Stimulated activated CD4-positive, alpha-beta T cell treated with anti-CD3 and anti-CD28 coated beads, Interleukin-4, amount 100 ng/mL, for 24 hours (primary cell): ENCODE data around the gene PPFIBP2.

Experiments used
- DNase-seq: peaks from one replicate; pipeline ENCODE4 v3.0.0-alpha.2; 2020

The PPFIBP2 gene

DNA sequence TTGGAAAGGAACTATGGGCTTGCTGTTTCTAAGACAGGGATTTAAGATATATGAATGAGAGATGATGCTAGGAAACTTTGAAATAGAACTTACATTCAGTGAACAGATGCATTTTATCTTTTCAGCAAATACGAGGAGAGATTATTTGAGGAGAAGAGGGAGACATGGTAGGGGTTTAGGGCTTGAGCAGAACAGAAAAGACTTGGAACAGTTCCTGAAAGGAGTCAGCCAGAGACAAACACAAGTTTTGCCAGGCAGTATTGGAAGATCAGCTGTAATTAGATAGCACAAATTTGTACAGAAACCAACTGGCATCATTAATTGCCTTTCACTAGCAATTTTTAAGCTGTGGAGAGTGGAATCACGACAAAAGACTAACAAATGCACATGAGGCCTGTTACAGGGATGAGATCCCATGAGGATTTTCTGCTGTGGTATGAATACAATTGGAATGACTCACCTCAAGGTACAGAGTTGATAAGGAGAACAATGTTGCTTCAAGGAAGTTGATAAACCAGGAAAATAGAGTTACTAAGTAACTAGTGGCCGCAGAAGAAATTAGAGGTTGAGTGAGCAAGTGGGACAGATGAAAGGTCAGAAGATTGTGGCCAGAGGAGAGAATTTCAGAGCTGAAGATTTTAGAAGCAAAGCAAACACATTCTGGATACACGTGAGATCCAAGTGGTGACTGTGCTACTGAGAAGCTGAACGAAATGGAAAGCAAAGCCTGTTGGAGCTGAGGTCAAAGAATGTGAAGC is 91.6 kb downstream of the PPFIBP2 start:
- no peak for DNase-seq

DNA sequence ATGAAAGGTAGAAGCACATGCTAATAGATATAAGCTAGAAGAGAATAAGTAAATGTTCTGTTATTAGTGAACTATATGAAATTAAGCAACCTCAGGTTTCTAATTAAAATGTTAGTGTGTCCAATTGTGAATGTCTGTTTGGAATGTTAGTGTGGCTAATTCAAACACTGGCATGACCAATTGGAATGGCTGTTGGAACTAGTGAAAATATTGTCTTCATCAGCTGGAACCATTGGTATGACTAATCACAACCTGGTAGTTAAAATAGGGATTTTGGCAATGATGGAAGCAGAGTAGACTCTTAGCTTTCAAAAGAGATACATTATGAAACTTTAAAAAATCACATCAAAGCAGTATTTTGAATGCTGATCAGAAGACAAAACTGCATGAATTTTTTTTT is 92.7 kb downstream of the PPFIBP2 start:
- DNase-seq, result no peak

DNA sequence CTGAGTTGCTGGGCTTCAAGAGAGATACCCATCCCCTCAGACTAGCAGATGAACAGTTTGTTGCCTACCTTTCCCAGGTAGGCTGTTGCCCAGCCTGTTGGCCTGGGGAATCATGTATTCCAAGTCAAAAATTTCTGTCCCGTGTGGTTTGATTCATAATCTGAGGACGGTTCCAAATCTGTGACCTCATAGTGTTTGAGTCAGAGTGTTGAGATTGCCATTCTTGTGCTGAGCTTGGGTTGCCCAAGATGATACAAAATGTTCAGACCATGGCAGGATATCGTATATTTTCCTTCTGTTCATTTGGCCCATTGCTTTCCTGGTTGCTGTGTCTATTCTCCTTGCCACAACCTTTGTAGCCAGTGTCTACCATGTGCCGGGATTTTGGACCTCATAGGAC is 95.2 kb downstream of the PPFIBP2 start:
- no peak for DNase-seq

DNA sequence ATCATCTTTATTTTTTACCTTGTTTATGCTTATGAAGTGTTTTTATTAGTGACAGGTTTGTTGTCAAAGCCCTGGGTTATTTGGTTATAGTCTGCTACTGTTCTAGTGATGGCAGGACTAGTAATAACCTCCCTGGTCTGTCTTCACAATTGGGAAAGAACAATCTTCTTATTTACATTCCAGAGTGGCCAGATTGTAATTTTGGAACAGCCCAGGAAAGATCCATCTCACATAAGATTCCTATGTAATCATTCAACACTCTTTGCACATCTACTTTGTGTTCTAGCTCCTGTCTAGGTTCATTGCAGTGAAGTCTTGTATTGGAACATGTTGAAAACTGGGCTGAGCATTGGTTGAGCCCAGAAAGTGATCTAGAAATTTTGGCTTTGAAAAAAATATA is 95.7 kb downstream of the PPFIBP2 start:
- no peak for DNase-seq

DNA sequence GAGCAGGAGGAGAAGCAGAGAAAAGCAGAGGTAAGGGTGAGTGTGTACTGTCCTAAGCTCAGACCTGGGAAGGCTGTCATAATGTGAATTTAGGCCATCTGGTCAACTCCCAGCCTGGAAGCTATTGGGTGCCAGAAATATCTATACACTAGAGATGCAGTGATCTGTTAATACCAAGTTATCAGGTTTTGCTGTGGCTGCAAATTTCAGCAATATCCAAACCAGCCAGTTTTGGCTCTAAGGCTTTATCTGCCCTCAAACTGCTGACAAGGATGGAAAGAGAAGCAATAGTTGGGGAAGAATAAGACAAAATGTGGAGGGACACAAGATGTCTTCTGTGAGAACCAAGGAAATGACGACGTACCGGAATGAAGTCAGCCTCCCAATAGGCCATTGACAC is 96.6 kb downstream of the PPFIBP2 start:
- no peak for DNase-seq

DNA sequence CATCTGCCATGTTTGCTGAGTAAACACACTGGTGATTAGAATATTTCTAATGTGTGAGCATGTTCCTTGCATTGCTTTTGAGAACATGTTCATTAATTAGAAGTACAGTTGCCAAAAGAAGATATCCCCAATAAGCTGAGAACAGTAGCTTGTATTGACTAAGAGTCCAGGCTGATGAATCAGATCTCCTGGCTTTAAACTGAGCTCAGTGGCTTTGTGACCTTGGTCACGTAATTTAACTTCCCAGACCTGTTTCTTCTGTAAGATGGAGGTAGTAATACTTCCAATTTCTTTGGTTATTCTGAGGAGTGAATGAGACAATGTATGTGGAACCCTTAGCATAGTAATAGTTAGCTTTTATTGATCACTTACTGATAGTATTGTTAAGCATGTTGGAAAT is 97.6 kb downstream of the PPFIBP2 start:
- DNase-seq, result no peak

DNA sequence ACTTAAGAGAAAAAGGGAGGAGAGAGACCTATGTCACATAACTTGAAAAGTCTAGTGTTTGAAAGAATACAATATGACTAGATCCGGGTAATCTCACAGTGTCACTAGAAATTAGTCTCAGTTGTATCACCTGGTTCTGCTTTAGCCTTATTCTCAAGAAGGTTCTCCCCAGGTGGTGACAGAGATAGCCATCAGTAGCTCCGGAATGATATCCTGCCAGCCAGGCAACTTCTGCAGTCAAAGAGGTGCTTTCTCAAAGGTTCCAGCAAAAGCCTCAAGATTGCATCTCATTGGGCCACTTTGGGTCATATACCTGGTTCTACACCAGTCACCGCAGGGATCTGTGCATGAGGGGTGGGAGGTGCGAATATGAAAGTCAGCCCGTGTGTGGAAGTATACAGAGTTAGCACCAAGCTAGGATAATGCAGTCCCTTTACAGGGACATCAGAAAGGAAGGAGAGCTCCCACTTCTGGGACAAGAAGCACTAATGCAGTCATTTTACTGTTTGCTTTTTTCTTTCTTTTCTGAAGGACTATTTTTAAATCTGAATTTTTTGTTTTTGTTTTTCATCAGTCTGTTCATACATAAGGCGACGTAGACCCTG is 98.4 kb downstream of the PPFIBP2 start:
- DNase-seq, result no peak

DNA sequence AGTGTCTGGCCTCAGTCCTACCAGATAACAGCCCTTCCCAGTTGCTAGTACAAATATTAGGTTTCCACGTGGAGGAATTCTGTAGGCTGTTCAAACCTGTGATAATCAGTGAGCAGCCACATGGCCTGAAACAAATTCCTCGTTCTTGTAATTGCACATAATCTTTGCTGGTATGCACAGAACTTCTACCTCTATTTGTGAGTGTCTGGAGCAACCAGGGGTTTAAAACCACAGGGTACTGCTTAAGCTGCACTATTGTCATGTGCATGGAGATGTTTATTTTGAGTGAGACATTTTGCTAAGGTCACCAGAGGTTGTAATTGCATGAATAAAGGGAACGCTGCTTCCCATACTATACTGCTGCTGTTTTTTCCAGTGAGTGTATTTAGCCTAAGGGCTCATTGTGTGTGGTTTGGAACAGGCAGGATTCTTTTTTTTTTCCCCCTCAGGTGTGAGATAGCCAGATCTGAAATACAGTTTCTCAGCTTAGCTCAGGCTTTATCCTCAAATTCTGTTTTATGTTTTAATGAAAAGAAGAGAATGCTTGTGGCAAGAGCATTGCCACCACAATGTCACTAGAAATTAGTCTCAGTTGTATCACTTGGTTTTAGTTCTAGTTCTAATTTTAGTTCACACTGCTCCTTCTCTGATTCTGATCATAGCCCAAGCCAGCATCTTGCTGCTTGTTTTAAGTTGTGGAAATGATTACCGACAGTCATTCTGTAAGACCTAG is 99.0 kb downstream of the PPFIBP2 start:
- no peak for DNase-seq

DNA sequence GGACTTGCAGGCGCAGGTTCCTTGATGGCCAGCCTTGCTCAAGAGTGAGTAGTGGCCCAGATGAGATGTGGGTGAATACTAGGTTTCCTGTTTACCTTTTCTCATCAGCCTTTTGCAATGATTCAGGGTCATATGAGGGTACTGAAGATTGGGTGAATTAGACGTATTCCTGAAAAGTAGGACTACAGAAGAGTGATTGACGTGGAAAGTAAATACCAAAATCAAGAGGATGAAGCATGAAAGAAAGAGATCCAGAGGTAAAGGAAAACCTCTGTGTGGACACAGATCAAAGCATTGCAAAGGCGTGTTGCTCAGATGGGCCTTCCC is 99.6 kb downstream of the PPFIBP2 start:
- no peak for DNase-seq

DNA sequence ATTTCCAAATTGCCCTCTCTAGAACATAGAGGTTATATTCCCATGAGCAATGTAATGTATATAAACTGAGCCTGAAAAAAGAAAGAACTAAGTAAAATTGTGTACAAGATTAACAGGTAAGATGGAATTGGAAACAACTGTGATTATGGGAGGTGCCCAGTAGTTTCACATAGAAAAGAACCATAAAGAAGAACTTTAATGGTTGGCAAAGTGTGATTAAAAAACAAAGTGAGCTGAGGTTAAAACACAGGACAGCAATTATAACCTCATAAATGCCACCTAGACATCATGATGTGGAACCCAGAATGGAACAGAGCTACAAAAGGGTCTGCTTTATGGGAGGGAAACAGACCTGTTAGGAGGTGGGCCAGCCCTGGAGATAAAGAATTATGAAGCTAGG is 100.9 kb downstream of the PPFIBP2 start:
- DNase-seq, result no peak

DNA sequence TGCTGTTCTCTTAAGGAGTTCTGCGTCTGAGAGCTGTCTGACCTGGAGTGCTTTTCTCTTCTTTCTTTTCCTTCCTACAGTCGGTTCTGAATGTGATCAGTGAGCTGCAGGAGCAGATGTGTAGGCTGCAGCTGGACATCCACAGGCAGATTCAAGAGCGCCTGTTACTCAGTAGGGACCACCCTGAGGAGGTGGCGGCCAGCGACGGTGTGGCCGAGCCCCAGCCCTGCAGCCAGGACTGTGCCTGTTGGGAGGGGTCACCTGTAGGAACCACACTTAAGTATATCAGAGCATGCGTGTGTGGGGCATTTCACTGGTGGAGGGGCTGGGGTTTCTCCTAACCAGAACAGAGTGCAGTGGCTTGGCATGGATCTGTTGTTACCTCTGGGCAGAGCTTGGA is 103.2 kb downstream of the PPFIBP2 start:
- DNase-seq, result no peak

DNA sequence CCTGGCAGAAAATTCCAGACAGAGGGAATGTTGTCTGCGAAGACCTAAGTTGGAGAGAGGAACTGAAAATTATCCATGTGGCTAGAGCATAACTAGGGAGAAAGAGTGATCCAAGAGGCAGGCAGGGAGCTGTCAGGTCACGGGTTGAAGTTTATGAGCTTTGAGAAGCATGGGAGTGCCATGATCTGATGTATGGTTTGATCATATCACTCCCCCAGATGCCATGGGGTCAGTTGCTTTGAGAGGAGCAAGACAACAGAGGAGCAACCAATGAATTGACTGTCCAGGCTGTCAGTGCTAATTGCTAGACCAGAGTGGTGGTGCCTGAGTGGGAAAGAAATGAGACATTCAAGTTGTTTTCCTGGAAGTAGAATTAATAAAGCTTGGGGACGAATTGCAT is 105.5 kb downstream of the PPFIBP2 start:
- DNase-seq, result no peak

DNA sequence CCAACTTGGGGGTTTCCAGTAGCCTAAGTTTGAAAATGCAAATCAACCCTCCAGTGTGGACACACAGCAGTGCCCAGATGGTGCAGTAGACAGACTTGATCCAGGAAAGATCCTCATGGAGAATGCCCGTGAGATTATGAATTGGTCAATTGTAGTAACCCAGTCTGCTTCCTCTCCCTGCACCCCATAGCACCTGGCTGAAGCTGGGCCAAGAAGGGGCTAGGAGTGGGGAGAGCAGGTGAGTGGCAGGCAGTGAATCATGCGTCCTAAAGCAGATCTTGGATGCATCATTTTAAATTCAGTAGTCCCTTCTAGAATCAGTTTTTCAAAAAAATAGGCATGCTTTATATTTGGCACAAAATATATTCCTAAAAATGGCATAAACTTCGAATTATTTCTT is 107.3 kb downstream of the PPFIBP2 start:
- no peak for DNase-seq

DNA sequence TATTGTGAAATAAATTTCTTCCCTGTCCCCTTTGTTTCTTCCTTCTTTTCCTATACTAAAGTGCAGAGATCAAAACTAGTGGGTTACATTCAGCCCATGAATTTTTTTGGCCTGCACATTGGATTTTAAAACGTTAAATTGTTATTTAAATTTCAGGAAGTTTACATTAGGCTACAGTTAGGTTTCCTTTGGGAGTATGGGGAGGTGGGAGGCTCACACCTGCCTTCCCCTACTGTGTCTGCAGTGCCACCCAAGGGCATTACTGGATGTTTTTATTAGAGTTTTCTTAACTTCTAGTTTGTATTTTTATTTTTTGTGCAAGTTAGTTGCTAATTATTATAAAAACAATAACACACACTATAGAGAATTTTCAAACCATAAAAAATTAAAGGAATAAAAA is 107.8 kb downstream of the PPFIBP2 start:
- no peak for DNase-seq

DNA sequence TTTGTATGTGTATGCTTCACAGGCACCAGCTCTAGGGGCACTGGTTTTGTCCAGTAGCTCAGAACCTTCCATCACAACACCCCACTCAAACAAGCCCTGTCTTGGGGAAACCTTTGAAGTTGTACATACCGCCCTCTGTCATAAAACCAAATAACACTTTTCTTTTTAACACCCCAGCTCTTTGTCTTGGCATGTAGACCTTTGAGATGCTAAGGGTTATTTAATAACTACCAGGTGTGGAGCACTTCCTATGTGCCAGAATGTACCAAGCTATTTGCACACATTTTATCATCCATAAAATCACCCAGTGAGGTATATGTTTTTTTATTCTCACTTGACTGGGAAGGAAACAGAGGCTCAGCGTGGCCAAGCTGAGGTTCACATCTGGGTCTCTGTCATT is 108.9 kb downstream of the PPFIBP2 start:
- DNase-seq, result no peak

DNA sequence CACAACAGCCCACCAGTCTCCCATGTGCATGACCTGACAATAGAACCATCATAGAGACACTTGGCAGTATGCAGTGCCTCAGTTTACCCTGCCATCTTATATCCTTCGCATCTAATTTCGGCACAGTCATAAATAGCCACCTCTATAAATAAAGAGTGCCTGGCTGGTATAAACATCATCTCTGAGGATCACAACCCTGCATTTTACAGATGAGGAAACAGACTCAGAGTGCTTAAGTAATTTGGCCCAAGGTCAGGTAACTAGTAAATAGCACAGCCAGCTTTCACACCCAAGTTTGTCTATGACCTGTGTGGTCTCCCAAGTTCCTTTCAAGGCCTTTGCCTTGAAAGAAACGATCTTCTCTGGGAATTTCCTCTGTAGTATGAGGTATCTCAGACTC is 114.9 kb downstream of the PPFIBP2 start:
- DNase-seq, result no peak

DNA sequence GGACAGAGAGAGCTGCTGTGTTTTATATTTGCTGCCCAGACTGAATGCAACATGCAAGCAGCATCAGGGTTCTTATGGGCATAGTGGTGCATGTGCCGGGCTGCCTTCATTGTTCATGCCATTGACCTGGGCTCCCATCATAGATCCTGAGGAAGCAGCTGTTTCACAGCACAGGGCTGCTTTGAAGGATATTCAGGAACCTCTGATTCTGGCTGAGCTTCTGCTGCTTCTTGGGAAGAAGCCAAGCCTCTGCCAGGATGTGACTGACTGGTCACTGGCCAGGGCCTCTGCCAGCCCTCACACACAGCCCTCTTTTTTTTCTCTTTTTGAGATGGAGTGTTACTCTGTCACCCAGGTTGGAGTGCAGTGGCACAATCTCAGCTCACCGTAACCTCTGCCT is 116.2 kb downstream of the PPFIBP2 start:
- DNase-seq, result no peak

DNA sequence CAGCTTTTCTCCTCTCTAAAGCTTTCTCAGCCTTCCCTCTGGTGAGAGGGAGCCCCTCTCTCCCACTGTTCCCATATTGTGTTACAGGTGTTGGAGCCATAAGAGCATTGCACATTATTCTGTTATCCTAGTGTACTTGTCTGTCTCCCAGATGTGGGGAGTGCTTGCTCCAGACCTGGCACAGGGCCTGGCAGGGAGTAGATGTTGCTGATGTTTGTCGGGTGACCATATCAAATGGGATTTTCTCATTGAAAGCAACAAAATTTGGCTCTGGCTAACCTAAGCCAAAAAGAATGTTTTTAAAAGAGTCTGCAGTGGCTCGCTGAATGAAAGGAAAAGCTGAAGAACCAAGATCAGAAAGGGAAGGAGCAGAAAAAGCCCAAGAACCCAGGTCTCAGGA is 118.4 kb downstream of the PPFIBP2 start:
- no peak for DNase-seq

DNA sequence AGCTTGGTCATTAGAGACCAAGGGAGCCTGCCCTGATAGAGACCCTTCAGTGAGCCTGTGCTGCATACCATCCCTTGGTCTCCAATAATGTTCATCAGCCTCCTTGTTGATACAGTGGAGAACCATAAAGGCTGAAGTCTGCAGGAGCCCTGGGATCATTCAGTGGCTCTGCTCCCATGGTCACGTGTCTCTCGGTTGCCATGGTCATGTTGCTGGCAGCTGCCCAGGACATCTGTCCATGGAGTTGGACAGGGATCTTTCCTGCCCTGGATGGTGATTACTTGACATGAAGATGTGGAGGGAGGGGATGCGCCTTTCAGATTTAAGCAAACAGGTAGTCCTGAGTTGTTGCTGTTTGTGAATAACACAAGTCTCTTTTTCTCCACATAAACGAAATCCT is 121.3 kb downstream of the PPFIBP2 start:
- no peak for DNase-seq

DNA sequence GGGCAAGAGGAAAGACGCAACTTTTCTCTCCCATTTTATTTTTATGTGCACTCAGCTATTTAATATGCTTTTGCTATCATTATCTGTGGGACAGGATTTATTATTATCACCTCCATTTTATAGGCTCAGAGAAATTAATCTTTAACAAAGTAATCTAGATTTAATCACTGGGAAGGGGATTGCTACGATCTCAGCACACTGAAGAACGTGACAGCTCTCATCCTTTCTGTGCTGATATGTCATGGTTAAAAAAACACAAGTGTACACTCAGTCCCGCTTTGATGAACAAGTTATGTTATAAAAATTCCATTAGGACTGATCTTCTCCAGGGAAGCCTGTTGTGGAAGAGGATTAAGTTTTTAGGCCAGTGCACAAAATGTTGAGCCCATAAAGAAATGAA is 121.9 kb downstream of the PPFIBP2 start:
- DNase-seq, result no peak

DNA sequence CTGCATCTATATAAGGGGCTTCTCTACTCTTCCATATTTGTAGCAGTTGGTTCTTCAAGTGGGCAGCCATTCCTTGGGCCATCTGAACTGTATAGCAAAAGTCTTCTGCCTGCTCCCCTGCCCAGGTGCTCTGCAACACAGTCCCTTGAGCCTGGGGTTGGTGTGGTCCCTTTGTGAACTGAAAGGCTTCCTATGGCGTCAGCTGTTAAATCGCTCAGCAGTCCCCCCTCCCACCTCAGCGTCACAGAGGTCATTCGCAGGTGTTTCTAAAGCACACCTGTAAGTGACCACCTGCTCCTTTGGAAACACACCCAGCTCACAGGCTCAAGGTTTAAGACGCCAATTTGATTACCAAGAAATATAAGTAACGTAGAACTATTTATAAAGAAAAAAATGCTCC is 122.6 kb downstream of the PPFIBP2 start:
- DNase-seq, result no peak

DNA sequence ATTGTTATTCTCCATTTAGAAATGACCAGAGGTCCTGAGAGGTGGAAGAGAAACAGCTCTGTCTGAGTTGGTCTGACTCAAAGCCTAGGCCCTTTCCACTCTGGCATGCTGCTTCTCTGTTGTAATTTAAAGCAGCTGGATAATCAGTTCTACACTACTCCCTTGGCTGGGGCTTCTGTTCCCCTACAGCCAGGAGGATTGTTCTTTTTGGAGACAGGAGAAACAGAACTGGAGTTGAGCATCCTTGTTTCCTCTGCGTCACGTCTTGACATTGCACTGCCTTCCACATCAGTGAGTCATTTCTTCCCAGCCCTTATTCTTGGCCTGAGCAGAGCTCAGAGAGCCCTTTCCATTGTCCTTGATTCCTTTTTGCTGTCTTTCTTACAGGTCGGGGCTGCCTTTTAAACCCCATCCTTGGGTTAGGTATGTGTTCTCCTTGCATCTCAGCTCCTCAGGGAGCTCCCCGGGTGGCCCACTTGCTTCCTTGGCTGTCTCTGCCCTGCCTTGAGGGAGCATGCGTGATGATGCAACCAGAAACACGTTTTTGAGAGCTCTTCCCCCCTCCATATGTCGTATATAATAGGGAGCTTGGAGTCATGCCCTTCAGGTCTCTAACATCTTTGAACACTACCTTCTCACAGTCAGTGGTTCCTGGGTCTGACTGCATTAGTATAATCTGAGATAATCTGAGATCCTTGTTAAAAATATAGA is 123.8 kb downstream of the PPFIBP2 start:
- no peak for DNase-seq

DNA sequence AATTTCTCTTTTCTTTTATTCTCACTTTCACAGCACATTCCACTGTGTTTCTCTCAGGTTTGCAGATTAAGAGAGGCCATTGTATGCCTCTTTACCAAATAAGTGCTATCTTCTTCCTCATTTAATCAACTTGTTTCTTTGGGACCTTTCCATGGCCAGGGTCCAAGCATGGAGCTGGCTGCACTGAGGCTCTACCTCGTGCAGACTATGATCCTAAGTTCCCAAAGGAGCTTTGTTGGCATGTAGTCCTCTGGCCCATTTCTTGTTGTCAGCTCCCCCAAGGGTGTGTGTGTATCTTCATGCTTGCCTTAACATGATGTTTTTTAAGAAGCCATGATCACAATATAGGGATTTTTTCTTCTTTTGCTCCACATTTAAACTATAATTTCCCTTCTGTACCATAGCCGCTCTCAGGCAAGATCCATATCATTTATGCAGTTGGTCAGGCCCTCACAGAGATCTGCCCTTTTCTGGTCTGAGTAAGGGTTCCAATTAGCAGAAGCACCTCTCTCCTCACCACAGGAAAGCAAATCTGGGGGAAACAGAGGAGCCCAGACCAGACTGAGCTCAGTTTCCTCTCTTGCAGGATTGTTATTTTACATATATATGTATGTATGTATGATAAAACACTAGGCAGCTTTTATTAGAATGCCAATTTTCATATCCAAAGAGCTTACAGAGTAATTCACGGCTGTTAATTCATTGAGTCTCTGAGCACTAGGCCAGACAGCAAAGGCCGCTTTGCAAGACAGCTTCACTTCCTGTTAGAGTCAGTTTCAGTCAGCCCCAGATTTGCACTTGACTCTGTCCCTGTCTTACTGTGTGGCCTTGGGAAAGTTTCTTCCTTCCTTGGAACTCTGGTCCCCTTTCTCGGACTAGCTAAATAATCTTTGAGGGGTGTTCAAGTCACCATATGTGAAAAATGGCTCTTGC is 125.2 kb downstream of the PPFIBP2 start:
- no peak for DNase-seq
